ENCODE results near the gene KCNH1. TPM values are rescaled to one million over a fixed set of nuclear protein-coding genes. Genes with fewer than 3 reads are reported as not detected.

Gene KCNH1
- total RNA-seq, 1 experiment from 2014 or later: not detected

GRCh38 chr1:210989905-210990304 lies 144.0 kb downstream of the KCNH1 start:
- no TSS peak for BruUV-seq (replicated peaks)
- intact Hi-C loops (cut with micrococcal nuclease; ENCODE audit: unreplicated experiment): no loop called here

GRCh38 chr1:210981490-210981889 lies 152.5 kb downstream of the KCNH1 start:
- TF ChIP-seq CTCF (conservative IDR thresholded peaks at IDR 0.05; ENCODE audit: low read depth, low read length) (no peak), EZH2 (IDR thresholded peaks at IDR 0.05; ENCODE audit: borderline replicate concordance, low read depth, low read length, poor library complexity, severe bottlenecking) (no peak)
- H3K27ac ChIP-seq (ENCODE audit: low read depth, low read length, poor library complexity, severe bottlenecking): no peak overlapping the region
- H3K36me3 ChIP-seq (ENCODE audit: insufficient read depth, low read length, poor library complexity, severe bottlenecking): no peaks in the 10 kb centered on the region
- intact Hi-C loops (cut with micrococcal nuclease; ENCODE audit: unreplicated experiment): no loop called here
- no peaks in the 10 kb centered on the region for H3K9me3 ChIP-seq (ENCODE audit: low read depth, low read length, poor library complexity, severe bottlenecking)
- H3K4me1 ChIP-seq (ENCODE audit: insufficient read depth, low read length, poor library complexity, severe bottlenecking): no peaks in the 10 kb centered on the region
- no TSS peak for BruUV-seq (replicated peaks)
- no peak overlapping the region for H3K4me3 ChIP-seq (ENCODE audit: low read depth, low read length, poor library complexity, severe bottlenecking)
- CTCF ChIA-PET: no interaction called here
- peaks cover 9% of the 10 kb centered on the region for H3K27me3 ChIP-seq (replicated peaks; ENCODE audit: insufficient read depth, low read depth, low read length, poor library complexity)
- POLR2A ChIA-PET (ENCODE audit: low non-redundant PET): no interaction called here
- DNase-seq (ENCODE audit: low spot score): no peak

More at GRCh38 chr1:210989905-210990304, 144.0 kb downstream of the KCNH1 start:
- Histone ChIP-seq H3K4me1 (ENCODE audit: insufficient read depth, low read length, poor library complexity, severe bottlenecking) (no peaks in the 10 kb centered on the region), H3K4me3 (ENCODE audit: low read depth, low read length, poor library complexity, severe bottlenecking) (no peak overlapping the region), H3K9me3 (ENCODE audit: low read depth, low read length, poor library complexity, severe bottlenecking) (no peaks in the 10 kb centered on the region), H3K36me3 (ENCODE audit: insufficient read depth, low read length, poor library complexity, severe bottlenecking) (no peaks in the 10 kb centered on the region), H3K27ac (ENCODE audit: low read depth, low read length, poor library complexity, severe bottlenecking) (no peak overlapping the region), H3K27me3 (replicated peaks; ENCODE audit: insufficient read depth, low read depth, low read length, poor library complexity) (peaks cover 22% of the 10 kb centered on the region)
- POLR2A ChIA-PET (ENCODE audit: low non-redundant PET): no interaction called here
- TF ChIP-seq EZH2 (IDR thresholded peaks at IDR 0.05; ENCODE audit: borderline replicate concordance, low read depth, low read length, poor library complexity, severe bottlenecking) (no peak), CTCF (conservative IDR thresholded peaks at IDR 0.05; ENCODE audit: low read depth, low read length) (no peak)
- CTCF ChIA-PET: no interaction called here
- DNase-seq (ENCODE audit: low spot score): no peak

- DNase-seq (ENCODE audit: low spot score): no peak
- no peaks in the 10 kb centered on the region for H3K9me3 ChIP-seq (ENCODE audit: low read depth, low read length, poor library complexity, severe bottlenecking)
- CTCF ChIA-PET: no interaction called here
- no peak overlapping the region for H3K27ac ChIP-seq (ENCODE audit: low read depth, low read length, poor library complexity, severe bottlenecking)
- no peaks in the 10 kb centered on the region for H3K4me1 ChIP-seq (ENCODE audit: insufficient read depth, low read length, poor library complexity, severe bottlenecking)
- TF ChIP-seq CTCF (conservative IDR thresholded peaks at IDR 0.05; ENCODE audit: low read depth, low read length): no peak
- no peak for TF ChIP-seq EZH2 (IDR thresholded peaks at IDR 0.05; ENCODE audit: borderline replicate concordance, low read depth, low read length, poor library complexity, severe bottlenecking)
- intact Hi-C loops (cut with micrococcal nuclease; ENCODE audit: unreplicated experiment): no loop called here
- no peak overlapping the region for H3K4me3 ChIP-seq (ENCODE audit: low read depth, low read length, poor library complexity, severe bottlenecking)
- peaks cover 9% of the 10 kb centered on the region for H3K27me3 ChIP-seq (replicated peaks; ENCODE audit: insufficient read depth, low read depth, low read length, poor library complexity)
- POLR2A ChIA-PET (ENCODE audit: low non-redundant PET): no interaction called here
- no peaks in the 10 kb centered on the region for H3K36me3 ChIP-seq (ENCODE audit: insufficient read depth, low read length, poor library complexity, severe bottlenecking)
- BruUV-seq (replicated peaks): no TSS peak
These were observed 153.9 kb downstream of the KCNH1 start for GRCh38 chr1:210980082-210980481.

Data from A673 (cell line).